IMR-90 (cell line): ENCODE measurements around the gene ANKRD42. TPM values are rescaled to one million over a fixed set of nuclear protein-coding genes. Genes with fewer than 3 reads are reported as not detected.

Experiments
- ATAC-seq: fragments of 200-7000 bp; cut with Tn5 transposase; 2 replicates; pipeline ENCODE4 v1.9.1; 2020; ENCODE audit warnings: low read depth, mild to moderate bottlenecking, moderate library complexity
- Bru-seq: library from RNA; stranded (reverse); fragments of 400-500 nt; gene quantifications from one replicate; lab custom pipeline; 2021; lab: Mats Ljungman, UMichigan
- BruChase-seq, 2 experiments: library from RNA; stranded (reverse); fragments of 400-500 nt; gene quantifications; one replicate each; lab custom pipeline; 2021; lab: Mats Ljungman, UMichigan
- BruUV-seq: library from RNA; stranded (reverse); fragments of 400-500 nt; replicated peaks from 2 replicates; lab custom pipeline; 2021; lab: Mats Ljungman, UMichigan
- CTCF ChIA-PET: fragments of 300-600 bp; formaldehyde crosslinking; extraction: SDS; loops from one replicate; lab custom pipeline; 2021; ENCODE audit warnings: antibody characterized with exemption; lab: Yijun Ruan, JAX
- POLR2A ChIA-PET: fragments of 300-600 bp; sonication (Branson Sonifier 250); formaldehyde crosslinking; loops from one replicate; lab custom pipeline; 2022; ENCODE audit warnings: antibody characterized with exemption; ENCODE audit not compliant: unreplicated experiment; lab: Charles Lee
- DNase-seq: peaks from one replicate; pipeline ENCODE4 v3.0.0; 2013
- H2AFZ ChIP-seq: replicated peaks from 2 replicates; pipeline ENCODE3; 2013; ENCODE audit warnings: low read length, mild to moderate bottlenecking; ENCODE audit not compliant: poor library complexity
- H2AK5ac ChIP-seq: 2 replicates; pipeline ENCODE4 v1.6.1; 2013; ENCODE audit warnings: low read depth, low read length, inconsistent platforms
- H2AK9ac ChIP-seq: replicated peaks from 2 replicates; pipeline ENCODE3; 2013; ENCODE audit warnings: mild to moderate bottlenecking, low read depth, low read length, moderate library complexity; ENCODE audit not compliant: poor library complexity
- H2BK120ac ChIP-seq: 2 replicates; pipeline ENCODE4 v1.6.1; 2013; ENCODE audit warnings: low read depth, low read length, inconsistent platforms
- H2BK15ac ChIP-seq: 3 replicates; pipeline ENCODE4 v1.6.1; 2013; ENCODE audit warnings: low read depth, low read length, inconsistent platforms
- H2BK20ac ChIP-seq: 2 replicates; pipeline ENCODE4 v1.6.1; 2013; ENCODE audit warnings: low read depth, mild to moderate bottlenecking, inconsistent platforms, low read length, moderate library complexity
- H2BK5ac ChIP-seq: 2 replicates; pipeline ENCODE4 v1.6.1; 2013; ENCODE audit warnings: mild to moderate bottlenecking, low read depth, low read length, inconsistent platforms; ENCODE audit not compliant: poor library complexity, severe bottlenecking
- H3K14ac ChIP-seq: replicated peaks from 2 replicates; pipeline ENCODE4 v1.6.1; 2013; ENCODE audit warnings: low read depth, low read length, inconsistent platforms
- H3K18ac ChIP-seq: 2 replicates; pipeline ENCODE4 v1.6.1; 2013; ENCODE audit warnings: low read depth, low read length, control low read depth
- H3K23ac ChIP-seq: 2 replicates; pipeline ENCODE4 v1.6.1; 2013; ENCODE audit warnings: low read depth, low read length, inconsistent platforms
- H3K27ac ChIP-seq: 2 replicates; pipeline ENCODE4 v1.5.1; 2013; ENCODE audit warnings: mild to moderate bottlenecking, control low read depth, low read length; ENCODE audit not compliant: insufficient read depth
- H3K27me3 ChIP-seq: 2 replicates; pipeline ENCODE4 v1.6.1; 2013; ENCODE audit warnings: low read length; ENCODE audit not compliant: control insufficient read depth, insufficient read depth
- H3K36me3 ChIP-seq: 2 replicates; pipeline ENCODE4 v1.6.1; 2013; ENCODE audit warnings: low read length, mixed read lengths; ENCODE audit not compliant: control insufficient read depth, insufficient read depth
- H3K4ac ChIP-seq: 2 replicates; pipeline ENCODE4 v1.6.1; 2013; ENCODE audit warnings: low read depth, low read length, inconsistent platforms
- H3K4me1 ChIP-seq: 2 replicates; pipeline ENCODE4 v1.6.1; 2013; ENCODE audit warnings: low read length, mixed read lengths; ENCODE audit not compliant: control insufficient read depth, insufficient read depth
- H3K4me2 ChIP-seq: 2 replicates; pipeline ENCODE4 v1.6.1; 2013; ENCODE audit warnings: low read depth, mild to moderate bottlenecking, control low read depth, low read length, moderate library complexity
- H3K4me3 ChIP-seq: 2 replicates; pipeline ENCODE4 v1.5.1; 2013; ENCODE audit warnings: low read depth, mild to moderate bottlenecking, control low read depth, low read length, moderate library complexity; ENCODE audit not compliant: insufficient read depth
- H3K56ac ChIP-seq: 2 replicates; pipeline ENCODE4 v1.6.1; 2013; ENCODE audit warnings: low read length, inconsistent platforms; ENCODE audit not compliant: insufficient read depth; ENCODE audit errors: extremely low read depth
- H3K79me1 ChIP-seq, 2 experiments: 2 replicates each; pipeline ENCODE4 v1.6.1; 2013; ENCODE audit warnings: low read length in 2 of 2, inconsistent platforms in 1 of 2, low read depth in 1 of 2
- H3K9ac ChIP-seq: 2 replicates; pipeline ENCODE4 v1.6.1; 2013; ENCODE audit warnings: low read depth, low read length, control low read depth
- H3K9me1 ChIP-seq: 2 replicates; pipeline ENCODE4 v1.6.1; 2013; ENCODE audit warnings: low read length, inconsistent platforms; ENCODE audit not compliant: insufficient read depth
- H3K9me3 ChIP-seq: 2 replicates; pipeline ENCODE4 v1.6.1; 2013; ENCODE audit warnings: low read length; ENCODE audit not compliant: control insufficient read depth, insufficient read depth
- H4K20me1 ChIP-seq: 2 replicates; pipeline ENCODE4 v1.6.1; 2013; ENCODE audit warnings: low read length, inconsistent platforms; ENCODE audit not compliant: insufficient read depth
- H4K5ac ChIP-seq: 2 replicates; pipeline ENCODE4 v1.6.1; 2013; ENCODE audit warnings: mild to moderate bottlenecking, low read depth, low read length, control low read depth
- H4K8ac ChIP-seq, 2 experiments: 2 replicates each; pipeline ENCODE4 v1.6.1; 2013; ENCODE audit warnings: low read depth in 2 of 2, low read length in 2 of 2, control low read depth in 1 of 2, inconsistent platforms in 1 of 2
- H4K91ac ChIP-seq: 2 replicates; pipeline ENCODE4 v1.6.1; 2013; ENCODE audit warnings: low read depth, low read length, inconsistent platforms; ENCODE audit not compliant: insufficient read depth
- CHD1 ChIP-seq: IDR thresholded peaks from 2 replicates; pipeline ENCODE4 v1.6.1; 2012; ENCODE audit warnings: low read depth, low read length, improper control_type of control experiment
- ELK1 ChIP-seq: fragments of 150-350 bp; IDR thresholded peaks from 2 replicates; pipeline ENCODE4 v1.6.1; 2016; ENCODE audit warnings: low read depth, mild to moderate bottlenecking, low read length, moderate library complexity, borderline replicate concordance
- FOS ChIP-seq: fragments of 150-350 bp; IDR thresholded peaks from 2 replicates; pipeline ENCODE4 v1.6.1; 2016; ENCODE audit warnings: low read depth, low read length
- MAFK ChIP-seq: IDR thresholded peaks from 2 replicates; pipeline ENCODE4 v1.6.1; 2012; ENCODE audit warnings: low read depth, low read length, improper control_type of control experiment
- MAZ ChIP-seq: IDR thresholded peaks from 2 replicates; pipeline ENCODE4 v1.6.1; 2012; ENCODE audit warnings: low read depth, mild to moderate bottlenecking, low read length, improper control_type of control experiment, moderate library complexity, borderline replicate concordance
- MXI1 ChIP-seq: IDR thresholded peaks from 2 replicates; pipeline ENCODE4 v1.6.1; 2012; ENCODE audit warnings: low read depth, mild to moderate bottlenecking, low read length, moderate library complexity, borderline replicate concordance
- POLR2A ChIP-seq: IDR thresholded peaks from 2 replicates; pipeline ENCODE4 v1.6.1; 2012; ENCODE audit warnings: mild to moderate bottlenecking, low read depth, low read length
- RAD21 ChIP-seq: IDR thresholded peaks from 2 replicates; pipeline ENCODE4 v1.6.1; 2012; ENCODE audit warnings: low read length, improper control_type of control experiment
- RCOR1 ChIP-seq: IDR thresholded peaks from 2 replicates; pipeline ENCODE4 v1.6.1; 2012; ENCODE audit warnings: mild to moderate bottlenecking, low read length, improper control_type of control experiment; ENCODE audit not compliant: insufficient replicate concordance
- RFX5 ChIP-seq: IDR thresholded peaks from 2 replicates; pipeline ENCODE4 v1.8.0; 2012; ENCODE audit warnings: low read depth, mild to moderate bottlenecking, low read length, moderate library complexity
- SMC3 ChIP-seq: fragments of 150-350 bp; IDR thresholded peaks from 2 replicates; pipeline ENCODE4 v1.6.1; 2016; ENCODE audit warnings: low read depth, mild to moderate bottlenecking, antibody characterized with exemption, low read length, moderate library complexity
- WGBS, 2 experiments: methylation state at CpG; one replicate each; pipeline versions ENCODE4 v1.1.5 to v1.1.7; 2013; ENCODE audit warnings: missing lambda C conversion rate in 2 of 2; ENCODE audit not compliant: insufficient read length in 1 of 2; ENCODE audit errors: extremely low coverage in 2 of 2; 5-methylcytosine and 5-hydroxymethylcytosine counted together
- dilution Hi-C: fragments of 300-500 bp; cut with HindIII; formaldehyde crosslinking; loops from one replicate; pipeline ENCODE4 v1.14.3; 2018; ENCODE audit warnings: low sequenced_read_pairs; ENCODE audit not compliant: unreplicated experiment
- in situ Hi-C: fragments of 300-500 bp; cut with MboI; formaldehyde crosslinking; loops from 3 replicates; pipeline ENCODE4 v1.14.3; 2019; ENCODE audit warnings: low sequenced_read_pairs, inconsistent platforms, mixed read lengths
- intact Hi-C: fragments of 100-400 bp; cut with micrococcal nuclease; formaldehyde crosslinking; loops from 2 replicates; pipeline ENCODE4 v1.10.0; 2022
- long read RNA-seq: library from polyadenylated mRNA; unstranded; transcript quantifications from one replicate; pipeline ENCODE4 v2.0.0, GENCODE V29; 2021; ENCODE audit not compliant: unreplicated experiment
- polyA plus RNA-seq, 3 experiments: library from polyadenylated mRNA; depleted of rRNA; stranded (reverse); fragments of >200 nt; gene quantifications; 2 replicates each; pipeline ENCODE4 v1.2.3, GENCODE V29; 2012; ENCODE audit warnings: low replicate concordance in 1 of 3
- total RNA-seq: library from RNA; depleted of rRNA; stranded (reverse); fragments of >200 nt; gene quantifications from 2 replicates; pipeline ENCODE4 v1.2.3, GENCODE V29; 2012; rRNA removed
- TF ChIP-seq, protein P1 (sequence below): fragments of 150-350 bp; IDR thresholded peaks from 2 replicates; pipeline ENCODE4 v1.6.1; 2017; ENCODE audit warnings: mild to moderate bottlenecking, antibody characterized with exemption, low read length, low read depth

Gene ANKRD42
- total RNA-seq: 5.6 and 6.9 TPM in 2 replicates
- 4.2 and 5.2 TPM in 2 replicates for polyA plus RNA-seq (2012; rRNA removed)
- polyA plus RNA-seq (2012; cell fraction: cytosol; rRNA removed): 2.9 and 3.5 TPM in 2 replicates
- 3.1 and 7.1 TPM in 2 replicates for polyA plus RNA-seq (2012; cell fraction: nucleus; rRNA removed; ENCODE audit: low replicate concordance)
- percentile 57 among the genes with signal in this experiment for Bru-seq, nascent RNA
- percentile 67 among the genes with signal in this experiment for BruChase-seq, experiment 1, labeled RNA remaining after a 6-hour chase
- percentile 71 among the genes with signal in this experiment for BruChase-seq, experiment 2, labeled RNA remaining after a 2-hour chase
- long read RNA-seq, full-length matches to known transcripts: 7 of 34 reads
- long read RNA-seq, partial matches to known transcripts: 10 of 34 reads
- long read RNA-seq, other reads (novel, unspliced or antisense): 17 of 34 reads

GRCh38 chr11:83193315-83194280 lies at the start of gene ANKRD42:
ANKRD42 (plus strand) TSS chr11:83193712; CDS start chr11:83194671, 959 bp downstream.
- Histone ChIP-seq H3K9me3 (no peaks in the 10 kb centered on the region), H3K14ac (peak within 1 kb of the TSS; percentile 97), H3K4me3 (peak within 1 kb of the TSS; percentile 85), H2BK15ac (peak within 1 kb of the TSS; percentile 41; the same call in 2 of the 3 replicates), H2AFZ (peak within 1 kb of the TSS; percentile 98), H3K56ac (peak within 1 kb of the TSS; percentile 90), H3K79me1 (peaks cover 19 to 37% of the 10 kb centered on the region in 2 experiments), H2AK9ac (peak within 1 kb of the TSS; percentile 94), H3K27me3 (no peaks in the 10 kb centered on the region), H2BK5ac (peak within 1 kb of the TSS; percentile 96), H3K4me1 (peaks cover 4% of the 10 kb centered on the region; the same call in 1 of the 2 replicates), H4K91ac (peak within 1 kb of the TSS; percentile 91), H3K9me1 (0 out of 2 replicates have a peak, but pooled peaks cover 3% of the 10 kb centered on the region), H4K20me1 (0 out of 2 replicates have a peak, but pooled peaks cover 4% of the 10 kb centered on the region), H2BK20ac (peak within 1 kb of the TSS; percentile 45; the same call in 1 of the 2 replicates), H4K5ac (peak within 1 kb of the TSS; percentile 88), H3K27ac (peak within 1 kb of the TSS; percentile 99), H4K8ac (peak within 1 kb of the TSS; percentile 88 to 98), H3K4ac (peak within 1 kb of the TSS; percentile 97), H2AK5ac (peak within 1 kb of the TSS; percentile 83), H3K4me2 (peak within 1 kb of the TSS; percentile 98), H2BK120ac (peak within 1 kb of the TSS; percentile 67), H3K23ac (peak within 1 kb of the TSS; percentile 96), H3K9ac (peak within 1 kb of the TSS; percentile 100), H3K18ac (peak within 1 kb of the TSS; percentile 73), H3K36me3 (peaks cover 9% of the 10 kb centered on the region)
- 0% methylated on average over 32 of the region's 67 CpGs; no CpG with 5 or more reads in 1 of the 2 experiments for WGBS, 2 experiments
- in situ Hi-C loops: no loop called here
- BruUV-seq: TSS peak; percentile 79
- CTCF ChIA-PET: interaction anchor here (1.0 kb wide), 1 partner anchor 22 kb away, joined by 3 read pairs; no protein-coding TSS in a partner anchor
- dilution Hi-C loops: no loop called here
- ATAC-seq (peak; percentile 81), DNase-seq (peak; percentile 96)
- POLR2A ChIA-PET: no interaction called here
- intact Hi-C loops: loop anchor here (1.0 to 5.0 kb wide), 3 partner anchors 122 to 629 kb away; partner anchors contain the start of genes DDIAS, PRCP and RAB30
- TF ChIP-seq RCOR1: no peak
- TF ChIP-seq MAFK: no peak
- TF ChIP-seq ELK1: no peak
- no peak for TF ChIP-seq RFX5
- 0 out of 2 replicates have a peak, but pooled peaks have one; percentile 73 for TF ChIP-seq CHD1
- TF ChIP-seq FOS: no peak
- TF ChIP-seq, protein P1, sequence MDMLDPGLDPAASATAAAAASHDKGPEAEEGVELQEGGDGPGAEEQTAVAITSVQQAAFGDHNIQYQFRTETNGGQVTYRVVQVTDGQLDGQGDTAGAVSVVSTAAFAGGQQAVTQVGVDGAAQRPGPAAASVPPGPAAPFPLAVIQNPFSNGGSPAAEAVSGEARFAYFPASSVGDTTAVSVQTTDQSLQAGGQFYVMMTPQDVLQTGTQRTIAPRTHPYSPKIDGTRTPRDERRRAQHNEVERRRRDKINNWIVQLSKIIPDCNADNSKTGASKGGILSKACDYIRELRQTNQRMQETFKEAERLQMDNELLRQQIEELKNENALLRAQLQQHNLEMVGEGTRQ: no peak
- no peak for TF ChIP-seq SMC3
- TF ChIP-seq MXI1: peak; percentile 92
- TF ChIP-seq RAD21: peak; percentile 9; the same call in 1 of the 2 replicates
- peak; percentile 86 for TF ChIP-seq POLR2A
- TF ChIP-seq MAZ: no peak
